Left ventricle myocardium inferior (tissue), 1 donor: ENCODE data around the gene FMC1. TPM values are rescaled to one million over a fixed set of nuclear protein-coding genes. Genes with fewer than 3 reads are reported as not detected.

Experiments used
- DNase-seq: peaks from one replicate; pipeline ENCODE4 v3.0.0-alpha.2; 2020
- H3K27ac ChIP-seq: fragments of 200-600 bp; replicated peaks from 2 replicates; pipeline ENCODE4 v1.8.0; 2021
- H3K27me3 ChIP-seq: fragments of 200-600 bp; 2 replicates; pipeline ENCODE4 v1.8.0; 2021; ENCODE audit warnings: low read depth
- H3K36me3 ChIP-seq: fragments of 200-600 bp; 2 replicates; pipeline ENCODE4 v1.8.0; 2021
- H3K4me1 ChIP-seq: fragments of 200-600 bp; 2 replicates; pipeline ENCODE4 v1.8.0; 2021
- H3K4me3 ChIP-seq: fragments of 200-600 bp; 2 replicates; pipeline ENCODE4 v1.8.0; 2021; ENCODE audit warnings: mild to moderate bottlenecking, moderate library complexity
- H3K9me3 ChIP-seq: fragments of 200-600 bp; replicated peaks from 2 replicates; pipeline ENCODE4 v1.8.0; 2021
- CTCF ChIP-seq: fragments of 200-600 bp; IDR thresholded peaks from 2 replicates; pipeline ENCODE4 v1.8.0; 2021; ENCODE audit warnings: antibody characterized with exemption, mild to moderate bottlenecking, borderline replicate concordance
- intact Hi-C: fragments of 100-400 bp; cut with micrococcal nuclease; formaldehyde crosslinking; loops from one replicate; pipeline ENCODE4 v1.11.0; 2022
- long read RNA-seq: library from polyadenylated mRNA; unstranded; transcript quantifications from one replicate; pipeline ENCODE4 v2.0.0, GENCODE V29; 2021
- total RNA-seq: library from RNA; stranded (reverse); fragmentation: NEBNext Ultra II Directional; extraction: Animal tissue kit (Norgen Biotek cat#: 25700); gene quantifications from one replicate; pipeline ENCODE4 v1.2.1, GENCODE V29; 2021
- donor health status: DM: no; HTN: yes; CAD: no; lungs with severe emphysema.

Gene FMC1
- 49.0 TPM for total RNA-seq
- long read RNA-seq, transcript FMC1-201 (2 exons, 1,210 nt): major isoform, 46 of 47 reads
- long read RNA-seq, partial matches to known transcripts: 0 of 47 reads
- long read RNA-seq, other reads (novel, unspliced or antisense): 0 of 47 reads

- intact Hi-C loops: no loop called here
- H3K9me3 ChIP-seq: peaks cover 8% of the 10 kb centered on the region
- peak; percentile 92 for DNase-seq
- peak; percentile 56 for TF ChIP-seq CTCF
- peak within 1 kb of the TSS; percentile 78 for H3K4me3 ChIP-seq
- peaks cover 7% of the 10 kb centered on the region for H3K36me3 ChIP-seq
- H3K27me3 ChIP-seq: no peaks in the 10 kb centered on the region
- H3K27ac ChIP-seq: peak within 1 kb of the TSS; percentile 99
- peaks cover 35% of the 10 kb centered on the region for H3K4me1 ChIP-seq
Measured at GRCh38 chr7:139341058-139341775, at the start of gene FMC1. Gene FMC1, plus strand, starts transcription at chr7:139341337. Its CDS starts 48 bp downstream, at chr7:139341385.

GRCh38 chr7:139292821-139293220, 48.3 kb upstream of the FMC1 start:
- H3K4me3 ChIP-seq: no peak overlapping the region
- H3K4me1 ChIP-seq: no peaks in the 10 kb centered on the region
- intact Hi-C loops: no loop called here
- TF ChIP-seq CTCF: no peak
- H3K27ac ChIP-seq: no peak overlapping the region
- H3K27me3 ChIP-seq: no peaks in the 10 kb centered on the region
- H3K36me3 ChIP-seq: peaks cover 52% of the 10 kb centered on the region
- no peak for DNase-seq
- H3K9me3 ChIP-seq: no peaks in the 10 kb centered on the region

GRCh38 chr7:139293534-139293933, 47.6 kb upstream of the FMC1 start:
- TF ChIP-seq CTCF: no peak
- Histone ChIP-seq H3K27ac (no peak overlapping the region), H3K4me3 (no peak overlapping the region), H3K9me3 (no peaks in the 10 kb centered on the region), H3K4me1 (no peaks in the 10 kb centered on the region), H3K36me3 (peaks cover 59% of the 10 kb centered on the region), H3K27me3 (no peaks in the 10 kb centered on the region)
- DNase-seq: no peak
- intact Hi-C loops: no loop called here

GRCh38 chr7:139294241-139294640, 46.9 kb upstream of the FMC1 start:
- no peak for DNase-seq
- H3K27ac ChIP-seq: no peak overlapping the region
- no peak for TF ChIP-seq CTCF
- no peaks in the 10 kb centered on the region for H3K4me1 ChIP-seq
- no peaks in the 10 kb centered on the region for H3K9me3 ChIP-seq
- peaks cover 66% of the 10 kb centered on the region for H3K36me3 ChIP-seq
- H3K4me3 ChIP-seq: no peak overlapping the region
- no peaks in the 10 kb centered on the region for H3K27me3 ChIP-seq
- intact Hi-C loops: no loop called here

GRCh38 chr7:139294951-139295575, 46.1 kb upstream of the FMC1 start:
- Histone ChIP-seq H3K9me3 (no peaks in the 10 kb centered on the region), H3K4me3 (no peak overlapping the region), H3K27ac (no peak overlapping the region), H3K4me1 (no peaks in the 10 kb centered on the region), H3K27me3 (no peaks in the 10 kb centered on the region), H3K36me3 (peaks cover 74% of the 10 kb centered on the region)
- no peak for DNase-seq
- no peak for TF ChIP-seq CTCF
- intact Hi-C loops: no loop called here
